HG03571 (cell line): ENCODE results near the gene MPO.
A peak's percentile ranks its signal among the peaks of the same experiment; 100 is the strongest.

Experiments used
- ATAC-seq: cut with Tn5 transposase; IDR thresholded peaks from one replicate; pipeline ENCODE4 v1.9.1; 2021; ENCODE audit not compliant: unreplicated experiment

Gene MPO

GRCh38 chr17:58235821-58236220 is 44.9 kb downstream of the MPO start:
- ATAC-seq, result no peak

GRCh38 chr17:58234512-58234911 is 46.2 kb downstream of the MPO start:
- ATAC-seq, result no peak

- no peak for ATAC-seq
Observed at GRCh38 chr17:58233543-58233942, 47.2 kb downstream of the MPO start.

- ATAC-seq, result peak; percentile 63
Observed at GRCh38 chr17:58232707-58233156, 48.0 kb downstream of the MPO start.

DNA sequence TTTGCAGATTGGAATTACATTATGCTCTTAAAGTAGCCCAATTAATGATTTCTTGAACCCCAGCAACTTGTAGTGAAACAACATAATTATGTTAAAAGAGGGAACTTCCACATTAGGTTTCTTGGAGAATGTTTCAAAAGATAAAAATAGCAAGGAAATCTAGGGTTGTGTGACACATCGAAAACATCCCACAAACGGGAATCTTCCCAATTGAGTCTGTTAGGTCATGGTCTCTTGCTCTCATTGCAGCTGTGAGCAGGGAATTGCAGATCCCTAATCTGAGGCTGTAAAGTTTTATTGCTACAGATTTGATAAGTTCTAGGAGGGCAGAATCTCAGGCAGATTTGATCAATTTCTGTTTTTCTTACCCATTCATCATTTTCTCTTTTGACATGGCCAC is 49.1 kb downstream of the MPO start:
- no peak for ATAC-seq

GRCh38 chr17:58229881-58230280 is 50.9 kb downstream of the MPO start:
- ATAC-seq, result no peak

DNA sequence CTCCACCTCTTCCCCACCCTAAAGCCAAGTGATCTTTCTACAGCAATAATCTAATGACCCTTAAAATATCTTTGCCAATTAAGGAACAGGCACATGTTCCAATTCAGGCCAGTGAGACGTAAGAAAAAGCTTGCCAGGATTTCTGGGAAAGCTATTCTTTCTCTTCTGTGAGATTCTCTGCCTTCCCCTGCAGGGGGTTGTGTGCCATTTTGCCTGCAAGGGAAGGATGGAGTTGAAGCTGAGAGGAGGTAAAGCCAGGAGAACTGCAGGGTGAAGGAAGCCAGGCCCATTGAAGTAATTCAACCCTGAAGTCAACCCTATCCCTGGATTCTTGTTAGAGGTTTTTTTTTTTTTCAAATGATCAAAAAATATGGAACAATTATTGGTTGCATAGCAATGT is 51.4 kb downstream of the MPO start:
- ATAC-seq, result no peak

DNA sequence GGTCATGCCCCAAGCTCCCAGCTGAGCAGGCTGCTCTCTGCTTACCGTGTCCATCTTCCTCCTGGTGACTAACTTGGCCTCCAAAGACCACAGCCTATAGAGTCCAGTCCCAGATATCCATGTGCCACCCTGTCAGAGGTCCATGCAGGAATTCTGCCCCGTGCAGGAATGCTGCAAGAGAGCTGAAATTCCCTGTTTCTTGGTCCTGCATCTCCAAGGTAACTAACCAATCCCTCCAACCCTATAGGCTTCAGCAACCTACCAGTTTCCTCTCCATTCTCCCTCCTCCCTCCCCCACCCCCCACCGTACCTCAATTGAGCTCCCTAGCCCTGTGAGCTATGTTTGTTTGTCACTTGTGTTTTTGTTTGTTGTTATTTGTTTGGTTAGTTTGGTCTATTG is 52.1 kb downstream of the MPO start:
- no peak for ATAC-seq

- ATAC-seq, result no peak
Observed at GRCh38 chr17:58227733-58228132, 53.0 kb downstream of the MPO start.

GRCh38 chr17:58224315-58224714 is 56.4 kb downstream of the MPO start:
- ATAC-seq, result no peak
